HuH-7 (cell line): ENCODE data around the gene LRMDA.

Experiments
- DNase-seq: peaks from one replicate; pipeline ENCODE4 v3.0.0; 2011; ENCODE audit warnings: low spot score

The LRMDA gene

GRCh38 chr10:76447578-76447977 is 1016.2 kb downstream of the LRMDA start:
- no peak for DNase-seq

DNA sequence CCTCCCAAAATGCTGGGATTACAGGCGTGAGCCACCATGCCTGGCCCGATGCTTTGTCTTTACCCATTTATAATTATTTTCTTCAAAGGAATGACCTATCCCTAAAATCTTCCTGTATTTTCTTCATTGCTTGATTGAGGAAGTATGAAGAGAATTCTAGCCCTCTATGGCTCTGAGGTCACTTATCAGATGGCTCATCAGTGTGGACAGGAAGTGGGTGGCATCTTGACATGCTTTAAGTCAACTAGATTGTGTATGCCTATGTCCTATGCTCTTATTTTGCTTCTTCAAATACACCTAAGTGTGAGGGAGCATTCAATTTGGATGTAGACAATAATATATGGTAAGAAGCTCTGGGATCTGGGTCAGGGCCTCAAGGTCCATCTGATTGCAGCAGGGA is 1020.5 kb downstream of the LRMDA start:
- DNase-seq, result no peak

DNA sequence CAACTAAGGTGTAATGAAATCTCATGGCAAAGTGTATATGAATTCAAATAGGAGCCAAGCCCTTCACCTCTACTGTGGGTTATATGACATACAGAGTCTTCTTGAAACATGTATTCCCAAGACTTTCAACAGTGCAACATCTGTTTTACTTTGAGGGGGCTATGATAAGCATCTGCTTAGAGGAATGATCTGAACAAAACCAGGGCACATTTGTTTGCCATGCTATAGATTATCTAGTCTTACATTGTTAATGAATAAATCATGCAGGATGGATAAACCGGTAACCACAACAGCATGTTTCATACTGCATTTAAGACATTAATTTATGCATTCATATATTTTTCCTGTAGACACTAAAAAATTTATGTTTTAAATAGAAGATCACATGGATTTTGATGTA is 1021.9 kb downstream of the LRMDA start:
- DNase-seq, result no peak

DNA sequence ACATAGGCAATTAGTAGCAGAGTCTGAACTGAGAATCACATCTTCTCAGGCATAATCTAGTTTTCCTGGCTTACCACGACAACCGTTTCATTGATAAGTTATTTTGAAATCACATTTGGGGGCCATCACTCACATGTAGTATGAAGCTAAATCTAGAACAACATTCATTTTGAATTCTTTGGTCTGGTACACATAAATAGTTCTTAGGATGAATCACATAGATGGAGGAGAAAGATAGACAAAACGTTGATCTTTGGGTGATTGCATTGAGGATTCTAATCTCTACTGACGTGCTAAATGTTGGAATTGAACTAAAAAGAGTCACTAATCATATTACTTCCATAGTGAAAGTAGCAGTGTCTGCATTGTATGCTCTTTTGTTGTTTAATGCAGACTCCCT is 1022.6 kb downstream of the LRMDA start:
- no peak for DNase-seq

DNA sequence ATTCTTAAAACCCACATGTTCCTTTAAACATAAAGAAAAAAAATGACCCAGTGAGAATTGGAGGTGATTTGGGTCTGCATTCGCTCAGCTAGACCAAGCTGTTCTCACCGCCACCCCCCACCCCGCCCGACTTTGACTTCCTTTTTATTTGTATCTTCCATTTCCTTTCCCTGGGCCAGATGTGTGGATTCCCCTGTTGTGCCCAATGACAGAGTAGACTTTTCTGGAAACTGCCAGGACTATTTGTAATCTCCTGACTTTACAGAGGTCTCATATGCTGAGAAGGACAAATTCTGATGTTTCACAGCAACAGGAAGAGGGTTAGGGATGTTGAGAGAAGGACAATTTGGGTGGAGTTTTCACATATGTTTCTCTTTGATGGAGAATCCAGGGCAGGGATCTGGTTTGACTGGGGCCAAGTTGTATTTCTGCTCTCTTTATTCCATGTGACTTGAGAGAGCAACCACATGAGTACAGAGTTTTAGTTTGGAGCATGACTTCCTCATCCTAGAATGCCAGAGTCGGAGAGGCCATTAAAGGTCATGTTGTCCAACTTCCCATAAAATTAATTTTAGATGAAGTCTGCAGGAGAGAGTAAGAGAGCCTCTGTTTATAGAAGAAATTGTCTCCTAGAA is 1023.2 kb downstream of the LRMDA start:
- DNase-seq, result no peak

DNA sequence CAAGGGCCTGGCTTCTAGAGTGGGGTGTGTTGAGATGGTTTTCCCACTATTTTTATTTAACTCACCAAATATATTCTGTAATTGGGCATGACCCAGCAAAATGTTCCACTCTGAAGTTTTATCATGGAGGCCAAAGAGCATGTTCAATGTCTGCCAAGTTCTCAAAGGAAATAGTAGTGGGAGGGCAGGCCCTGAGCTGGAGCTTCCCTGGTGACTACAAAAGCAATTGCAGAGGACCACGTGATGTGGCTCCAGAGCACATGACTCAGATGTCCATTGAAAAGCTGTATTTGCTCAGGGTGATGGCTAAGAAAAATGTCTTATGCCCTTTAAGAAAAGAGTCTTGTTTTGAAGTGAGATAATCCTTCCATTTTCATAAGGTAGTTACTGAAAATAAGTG is 1024.8 kb downstream of the LRMDA start:
- no peak for DNase-seq

DNA sequence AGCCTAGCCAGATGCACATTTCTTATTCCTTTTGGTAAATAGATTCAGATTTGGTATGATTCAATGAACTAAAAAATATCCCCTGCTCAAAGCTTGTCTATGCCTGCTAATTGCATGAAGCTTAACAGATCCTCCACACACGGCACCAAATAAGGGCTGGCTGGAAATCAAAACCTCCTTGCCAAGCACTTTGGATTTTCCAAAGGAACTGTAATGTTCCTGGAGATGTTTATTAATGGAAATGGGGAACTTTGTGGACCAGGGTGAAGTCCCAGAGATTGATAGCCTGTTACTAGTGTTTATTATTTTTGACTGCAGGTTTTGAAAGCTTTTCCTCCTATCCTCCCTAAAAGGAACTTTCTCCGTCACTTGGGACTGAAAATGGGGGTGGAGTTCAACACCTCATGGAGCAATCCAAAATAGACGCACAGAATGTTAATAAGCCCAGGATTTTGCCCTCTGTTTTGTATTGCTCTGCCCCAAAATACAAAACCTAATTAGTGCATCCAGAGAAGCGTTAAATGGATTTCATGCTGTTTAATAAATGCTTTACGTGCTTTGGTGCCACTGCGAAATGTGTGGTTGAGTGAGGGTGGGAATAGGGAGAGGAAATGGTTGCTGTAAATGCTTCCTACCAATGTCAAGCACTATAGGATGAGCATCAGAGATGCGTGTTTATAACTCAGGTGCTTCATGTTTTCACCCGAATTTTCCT is 1027.7 kb downstream of the LRMDA start:
- DNase-seq, result no peak

DNA sequence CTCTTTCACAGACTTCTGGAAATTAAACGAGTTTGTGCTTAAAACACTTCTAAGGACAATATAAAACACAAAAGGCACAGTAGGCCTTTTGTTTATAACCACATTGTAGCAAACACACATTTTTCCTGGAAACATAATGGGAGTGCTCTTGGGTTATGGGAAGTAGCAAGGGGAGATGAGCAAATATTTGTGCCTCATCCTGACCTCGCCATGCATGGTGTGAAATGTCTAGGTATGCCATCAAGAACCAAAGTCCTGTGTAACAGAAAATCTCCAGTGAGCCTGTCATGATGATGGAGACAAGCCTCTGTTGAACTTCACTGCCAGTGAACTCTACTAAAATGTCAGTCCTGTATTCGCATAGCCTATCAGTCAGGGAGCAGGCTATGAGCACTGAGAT is 1029.6 kb downstream of the LRMDA start:
- no peak for DNase-seq

DNA sequence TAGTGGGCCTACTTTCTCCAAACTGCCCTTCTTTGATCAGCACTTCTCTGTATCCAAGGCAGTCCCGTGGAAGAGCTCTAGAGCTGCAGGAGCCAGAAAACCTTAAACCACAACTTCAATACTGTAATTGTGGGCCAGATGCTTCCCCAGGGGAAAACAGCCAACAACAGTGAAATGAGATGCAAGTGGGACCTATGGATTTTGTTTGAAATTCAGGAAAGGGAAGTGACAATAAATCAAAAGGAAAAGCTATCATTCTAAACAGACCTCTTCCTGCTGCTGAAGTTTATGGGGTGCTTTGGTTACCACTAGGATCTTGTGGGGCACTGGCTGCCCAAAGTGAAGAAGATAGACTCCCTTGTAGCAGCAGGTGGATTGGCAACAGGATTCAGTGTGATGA is 1031.7 kb downstream of the LRMDA start:
- DNase-seq, result no peak

DNA sequence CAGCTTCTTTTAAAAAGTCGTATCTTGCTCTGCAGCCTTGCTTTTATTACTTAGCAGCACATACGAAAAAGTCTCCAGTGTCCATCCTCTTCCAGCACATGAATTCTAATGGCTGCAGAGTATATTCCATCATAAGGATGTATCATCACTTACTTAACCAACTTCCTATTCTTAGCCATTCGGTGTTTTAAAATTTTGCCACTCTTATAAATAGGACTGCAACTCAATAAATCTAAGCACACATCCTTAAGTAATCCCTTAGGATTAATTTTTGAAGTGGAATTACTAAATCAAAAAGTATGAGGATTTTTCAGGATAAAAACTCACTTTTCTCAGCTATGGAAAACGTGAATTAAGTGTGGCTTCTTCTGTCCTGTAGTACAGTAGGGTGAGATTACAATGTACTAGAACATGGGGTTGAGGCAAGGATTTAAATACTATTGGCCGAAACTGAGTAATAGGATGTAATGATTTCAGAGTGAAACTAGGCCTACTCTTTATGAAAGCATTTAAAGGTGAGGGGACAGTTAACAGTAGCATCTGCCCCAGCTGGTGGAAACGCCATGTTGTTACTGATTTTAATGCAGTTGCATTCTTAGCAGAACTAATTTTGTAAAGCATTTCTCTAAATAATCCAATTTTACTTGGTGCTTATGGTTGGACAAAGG is 1035.5 kb downstream of the LRMDA start:
- no peak for DNase-seq

GRCh38 chr10:76469675-76470074 is 1038.3 kb downstream of the LRMDA start:
- no peak for DNase-seq

- no peak for DNase-seq
Measured at GRCh38 chr10:76479103-76479790, 1047.8 kb downstream of the LRMDA start.

DNA sequence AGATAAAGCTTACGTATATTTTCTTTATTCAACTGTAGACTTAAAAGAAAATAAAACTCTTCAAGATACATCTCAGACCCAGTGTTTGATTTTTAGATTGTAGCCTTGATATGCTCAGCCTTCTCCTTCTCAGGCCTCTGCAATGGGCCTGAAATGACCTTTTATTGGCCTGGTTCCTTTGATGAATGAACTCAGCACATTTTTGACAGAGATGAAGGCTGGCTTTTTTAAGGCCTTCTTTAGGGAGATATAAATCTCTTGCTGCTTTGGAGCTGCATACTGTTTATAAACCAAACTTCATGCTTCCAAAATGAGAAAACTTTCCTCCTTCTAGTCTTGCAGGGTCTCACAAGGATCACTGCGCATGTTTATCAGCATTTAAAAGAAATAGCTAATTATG is 1049.8 kb downstream of the LRMDA start:
- DNase-seq, result no peak

DNA sequence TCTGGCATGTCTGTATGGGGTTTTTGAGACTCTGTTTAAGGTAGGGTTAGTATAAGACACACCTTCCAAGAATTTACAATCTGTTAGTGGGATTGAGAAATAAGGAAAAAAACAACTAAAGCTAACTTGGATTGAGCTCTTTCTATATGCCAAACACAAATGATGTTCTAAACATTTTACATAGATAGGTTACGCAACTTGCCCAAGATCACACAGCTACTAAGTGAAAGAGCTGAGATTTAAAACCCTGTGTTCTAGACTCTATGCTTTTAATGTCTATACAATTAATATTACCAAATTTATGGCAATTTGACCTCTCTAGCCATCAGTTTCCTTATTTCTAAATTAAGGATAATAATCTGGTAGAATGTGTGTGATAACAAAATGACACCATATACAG is 1056.2 kb downstream of the LRMDA start:
- DNase-seq, result no peak

GRCh38 chr10:76488602-76489001 is 1057.2 kb downstream of the LRMDA start:
- DNase-seq, result no peak

DNA sequence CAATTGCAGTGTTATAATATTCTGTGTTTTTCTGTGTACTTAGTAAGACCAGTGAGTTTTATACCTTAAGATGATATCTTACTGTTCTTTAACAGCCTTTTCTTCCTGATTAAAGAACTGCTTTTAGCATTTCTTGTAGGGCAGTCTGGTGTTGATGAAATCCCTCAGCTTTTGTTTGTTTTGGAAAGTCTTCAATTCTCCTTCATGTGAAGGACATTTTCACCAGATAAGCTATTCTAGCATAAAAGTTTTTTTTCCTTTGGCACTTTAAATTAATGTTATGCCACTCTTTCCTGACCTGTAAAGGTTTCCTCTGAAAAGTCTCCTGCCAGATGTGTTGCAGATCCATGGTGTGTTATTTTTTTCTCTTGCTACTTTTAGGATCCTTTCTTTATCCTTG is 1059.8 kb downstream of the LRMDA start:
- no peak for DNase-seq

- no peak for DNase-seq
Measured at GRCh38 chr10:76492026-76492425, 1060.6 kb downstream of the LRMDA start.

DNA sequence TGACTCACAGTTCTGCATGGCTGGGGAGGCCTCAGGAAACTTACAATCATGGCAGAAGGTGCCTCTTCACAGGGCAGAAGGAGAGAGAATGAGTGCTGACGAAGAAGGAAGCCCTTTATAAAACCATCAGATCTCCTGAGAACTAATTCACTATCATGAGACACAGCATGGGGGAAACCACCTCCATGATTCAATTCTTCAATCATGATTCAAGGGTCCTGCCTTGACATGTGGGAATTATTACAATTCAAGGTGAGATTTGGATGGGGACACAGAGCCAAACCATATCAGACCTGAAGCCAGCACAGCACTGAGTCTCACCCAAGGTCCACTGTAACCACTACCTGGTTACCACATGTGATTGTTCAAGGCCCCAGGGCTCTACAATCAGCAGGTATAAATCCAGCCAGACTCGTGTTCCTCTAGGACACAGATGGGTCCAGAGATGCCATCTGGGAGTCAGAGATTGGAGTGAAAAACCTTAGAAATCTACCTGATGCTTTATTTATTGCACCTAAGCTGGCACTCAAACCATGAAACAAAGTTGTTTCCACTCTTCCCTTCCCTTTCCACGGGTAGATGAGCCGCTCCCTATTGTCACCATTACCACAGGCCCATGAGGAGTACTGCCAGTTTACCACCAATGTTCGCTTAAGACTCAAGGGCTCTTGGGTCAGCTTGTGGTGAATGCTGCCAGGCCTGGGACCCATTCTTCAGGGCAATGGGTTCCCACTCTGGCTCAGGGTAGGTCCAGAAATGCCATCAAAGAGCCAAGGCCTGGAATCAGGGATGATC is 1061.5 kb downstream of the LRMDA start:
- no peak for DNase-seq

DNA sequence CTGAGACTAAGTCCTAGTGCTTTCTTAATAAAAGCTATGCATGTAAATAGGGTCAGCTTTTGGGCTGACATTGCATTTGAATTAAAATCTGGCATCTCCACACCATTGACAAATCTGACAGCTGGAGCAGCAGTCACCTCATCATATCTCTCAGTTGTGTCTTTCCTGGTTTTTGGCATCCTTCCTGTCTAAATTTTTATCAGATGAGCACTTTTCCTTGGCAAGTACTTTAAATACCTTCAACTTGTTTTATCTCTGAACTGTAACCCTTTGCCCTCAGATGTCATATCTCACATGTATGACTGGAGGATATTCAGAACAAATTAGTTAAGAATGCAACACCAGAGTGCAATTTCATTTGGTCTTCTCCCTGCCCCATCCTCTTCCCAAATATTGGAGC is 1066.2 kb downstream of the LRMDA start:
- DNase-seq, result no peak

- DNase-seq, result no peak
Measured at GRCh38 chr10:76504823-76505222, 1073.4 kb downstream of the LRMDA start.

GRCh38 chr10:76509446-76509845 is 1078.0 kb downstream of the LRMDA start:
- no peak for DNase-seq

DNA sequence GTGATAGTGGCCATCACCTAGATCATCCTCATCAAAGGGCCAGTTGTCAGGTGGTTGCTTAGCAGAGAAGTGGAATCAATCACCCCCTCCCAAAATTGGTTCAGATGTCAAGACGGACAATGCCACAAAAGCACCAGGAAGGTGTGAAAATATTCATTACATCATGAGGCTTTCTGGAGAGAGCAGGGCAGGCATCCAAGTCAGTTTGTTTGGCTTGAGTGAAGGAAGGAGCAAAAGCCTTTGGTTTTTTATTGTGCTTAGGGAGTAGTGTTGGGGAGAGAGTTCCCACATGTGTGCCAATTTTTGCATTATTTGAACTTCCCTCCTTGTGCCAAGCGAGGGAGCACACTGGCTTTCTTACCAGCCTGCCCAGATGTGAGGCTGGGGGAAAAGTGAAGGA is 1082.9 kb downstream of the LRMDA start:
- no peak for DNase-seq
